ENCODE data around the gene WDR74. TPM values are rescaled to one million over a fixed set of nuclear protein-coding genes. Genes with fewer than 3 reads are reported as not detected.

WDR74 gene
- total RNA-seq, 1 experiment from 2014 or later = 102 TPM

DNA sequence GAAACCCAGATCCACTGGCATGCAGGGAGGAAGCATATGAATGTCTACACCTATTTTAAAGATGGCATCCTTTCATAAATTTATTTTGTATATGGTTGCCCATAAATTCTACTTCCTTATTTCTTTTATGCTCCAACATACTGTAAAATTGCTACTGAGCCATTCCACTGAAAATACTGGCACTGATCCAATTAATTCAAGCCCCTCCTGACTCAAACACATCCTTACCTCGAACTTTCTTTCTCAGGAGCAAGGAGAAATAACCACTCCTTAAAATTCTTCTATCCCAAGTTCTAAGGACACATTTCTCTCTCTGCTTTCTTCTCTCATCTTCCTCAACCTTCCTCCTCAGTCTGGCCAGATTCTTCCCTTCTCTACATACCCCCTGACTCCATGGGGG is 28.6 kb downstream of the WDR74 start:
- no peak for DNase-seq (ENCODE audit: low read depth in 1 of 2, low spot score in 2 of 2)
- no peaks in the 10 kb centered on the region for H3K9me3 ChIP-seq (replicated peaks)
- 0 out of 2 replicates have a peak, but pooled peaks cover under 1% of the 10 kb centered on the region for H3K4me1 ChIP-seq (replicated peaks)
- no peak overlapping the region for H3K4me3 ChIP-seq
- peaks cover 30% of the 10 kb centered on the region for H3K36me3 ChIP-seq
- H3K27ac ChIP-seq = no peak overlapping the region
- no peaks in the 10 kb centered on the region for H3K27me3 ChIP-seq (replicated peaks)

DNA sequence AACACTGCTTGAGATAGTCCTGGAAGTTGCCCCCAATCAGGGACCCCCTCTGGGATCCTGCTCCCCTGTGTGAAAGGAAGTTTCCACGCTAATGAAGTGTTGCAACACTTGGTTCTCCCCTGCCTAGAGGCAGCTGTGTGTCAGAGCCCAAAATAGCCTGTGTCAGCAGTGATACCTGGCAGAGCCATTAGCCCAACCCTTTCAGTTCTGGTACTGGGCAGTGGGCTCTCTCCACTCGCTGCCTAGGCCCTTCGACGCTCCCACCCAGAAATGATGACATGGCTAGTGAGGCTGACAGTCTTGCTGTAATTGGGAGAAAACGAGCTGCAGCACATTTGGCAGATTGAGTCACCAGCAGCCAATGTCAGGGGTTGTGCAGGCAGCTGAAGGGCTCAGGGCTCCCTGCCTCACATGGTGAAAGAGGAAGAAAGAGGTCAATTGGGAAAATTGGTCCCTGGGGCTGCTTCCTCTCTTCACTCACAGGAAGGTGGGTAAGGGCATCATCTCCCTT is 32.7 kb downstream of the WDR74 start:
- DNase-seq (ENCODE audit: low read depth in 1 of 2, low spot score in 2 of 2) = no peak
- H3K27me3 ChIP-seq (replicated peaks) = no peaks in the 10 kb centered on the region
- H3K4me1 ChIP-seq (replicated peaks) = peaks cover 12% of the 10 kb centered on the region
- H3K9me3 ChIP-seq (replicated peaks) = no peaks in the 10 kb centered on the region
- H3K36me3 ChIP-seq = peaks cover 35% of the 10 kb centered on the region
- H3K27ac ChIP-seq = no peak overlapping the region
- no peak overlapping the region for H3K4me3 ChIP-seq

- peaks cover 12% of the 10 kb centered on the region for H3K4me1 ChIP-seq (replicated peaks)
- H3K36me3 ChIP-seq = peaks cover 42% of the 10 kb centered on the region
- peak overlapping the region; percentile 77 for H3K4me3 ChIP-seq
- no peak overlapping the region for H3K27ac ChIP-seq
- no peaks in the 10 kb centered on the region for H3K9me3 ChIP-seq (replicated peaks)
- H3K27me3 ChIP-seq (replicated peaks) = no peaks in the 10 kb centered on the region
- DNase-seq (ENCODE audit: low read depth in 1 of 2, low spot score in 2 of 2) = no peak
Measured at GRCh38 chr11:62805961-62806441, 33.4 kb downstream of the WDR74 start.

GRCh38 chr11:62805076-62805892 is 34.1 kb downstream of the WDR74 start, which contains the start of gene NXF1:
Gene NXF1 (minus strand): TSS chr11:62805440. CDS start chr11:62805356, 84 bp downstream.
- DNase-seq (ENCODE audit: low read depth in 1 of 2, low spot score in 2 of 2) = peak; percentile 97 to 98
- Histone ChIP-seq H3K36me3 (peaks cover 49% of the 10 kb centered on the region), H3K4me1 (replicated peaks) (peaks cover 12% of the 10 kb centered on the region), H3K27ac (peak within 1 kb of the TSS; percentile 61), H3K27me3 (replicated peaks) (no peaks in the 10 kb centered on the region), H3K4me3 (peak within 1 kb of the TSS; percentile 77), H3K9me3 (replicated peaks) (no peaks in the 10 kb centered on the region)

- peaks cover 12% of the 10 kb centered on the region for H3K4me1 ChIP-seq (replicated peaks)
- peak in 1 of 2 experiments; percentile 71 for DNase-seq (ENCODE audit: low read depth in 1 of 2, low spot score in 2 of 2)
- peaks cover 57% of the 10 kb centered on the region for H3K36me3 ChIP-seq
- H3K27ac ChIP-seq = peak overlapping the region; percentile 61
- H3K9me3 ChIP-seq (replicated peaks) = no peaks in the 10 kb centered on the region
- H3K27me3 ChIP-seq (replicated peaks) = no peaks in the 10 kb centered on the region
- H3K4me3 ChIP-seq = peak overlapping the region; percentile 77
Measured at GRCh38 chr11:62804310-62805075, 34.9 kb downstream of the WDR74 start.

GRCh38 chr11:62801071-62801470 is 38.3 kb downstream of the WDR74 start:
- DNase-seq (ENCODE audit: low read depth in 1 of 2, low spot score in 2 of 2) = no peak
- Histone ChIP-seq H3K4me1 (replicated peaks) (peaks cover 12% of the 10 kb centered on the region), H3K9me3 (replicated peaks) (no peaks in the 10 kb centered on the region), H3K27ac (no peak overlapping the region), H3K27me3 (replicated peaks) (no peaks in the 10 kb centered on the region), H3K36me3 (peaks cover 86% of the 10 kb centered on the region), H3K4me3 (no peak overlapping the region)

GRCh38 chr11:62799486-62799885 is 39.9 kb downstream of the WDR74 start:
- Histone ChIP-seq H3K27me3 (replicated peaks) (no peaks in the 10 kb centered on the region), H3K36me3 (peaks cover 98% of the 10 kb centered on the region), H3K4me3 (no peak overlapping the region), H3K4me1 (replicated peaks) (peaks cover 9% of the 10 kb centered on the region), H3K9me3 (replicated peaks) (no peaks in the 10 kb centered on the region), H3K27ac (no peak overlapping the region)
- no peak for DNase-seq (ENCODE audit: low read depth in 1 of 2, low spot score in 2 of 2)

DNA sequence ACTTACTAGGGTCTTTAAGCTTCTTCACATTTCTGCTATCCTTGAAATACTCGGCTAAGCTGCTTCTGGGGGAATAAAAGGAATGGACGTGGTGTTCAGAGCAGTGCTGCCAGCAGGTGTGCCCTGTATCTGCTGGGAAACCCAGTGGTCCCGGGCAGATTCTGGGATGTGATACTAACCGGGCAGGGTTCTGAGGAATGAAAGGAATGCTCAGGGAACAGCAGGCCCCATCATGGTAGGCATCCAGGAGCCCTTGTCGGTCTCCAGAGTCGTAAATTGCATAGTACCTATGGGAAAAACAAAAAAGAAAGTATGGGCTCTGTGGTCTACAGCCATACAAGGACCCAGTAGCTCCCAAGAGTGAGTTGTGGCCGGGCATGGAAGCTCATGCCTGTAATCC is 43.1 kb downstream of the WDR74 start:
- Histone ChIP-seq H3K27me3 (replicated peaks) (no peaks in the 10 kb centered on the region), H3K27ac (no peak overlapping the region), H3K9me3 (replicated peaks) (no peaks in the 10 kb centered on the region), H3K4me3 (no peak overlapping the region), H3K4me1 (replicated peaks) (peaks cover 6% of the 10 kb centered on the region), H3K36me3 (peaks cover 98% of the 10 kb centered on the region)
- DNase-seq (ENCODE audit: low read depth in 1 of 2, low spot score in 2 of 2) = no peak

DNA sequence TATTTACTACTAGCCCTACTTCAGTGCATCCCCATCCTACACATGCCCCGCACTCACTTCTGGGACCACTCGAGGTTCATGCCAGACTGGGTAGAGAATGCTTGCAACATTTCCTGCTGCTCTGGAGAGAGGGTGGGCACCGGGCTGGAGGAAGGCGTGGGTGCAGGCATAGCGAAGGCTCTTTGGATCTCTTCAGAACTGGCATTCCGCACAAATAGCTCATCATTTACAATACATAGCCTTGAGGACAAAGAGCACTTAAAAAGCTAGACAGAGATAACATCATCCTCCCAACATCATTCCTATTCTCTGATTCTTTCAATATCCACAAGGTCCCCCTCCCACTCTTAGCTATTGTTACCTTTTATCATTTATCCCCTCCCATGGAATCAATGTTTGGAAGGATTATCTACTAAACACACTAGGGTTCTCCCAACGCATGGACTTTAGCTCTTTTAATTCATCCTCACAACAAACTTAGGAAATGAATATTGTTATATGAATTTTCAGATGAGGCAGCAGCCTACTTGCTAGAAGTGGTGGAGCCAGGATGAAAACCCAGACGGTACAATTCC is 45.1 kb downstream of the WDR74 start:
- Histone ChIP-seq H3K4me3 (no peak overlapping the region), H3K4me1 (replicated peaks) (peaks cover 10% of the 10 kb centered on the region), H3K27me3 (replicated peaks) (no peaks in the 10 kb centered on the region), H3K36me3 (peaks cover 95% of the 10 kb centered on the region), H3K9me3 (replicated peaks) (no peaks in the 10 kb centered on the region), H3K27ac (no peak overlapping the region)
- no peak for DNase-seq (ENCODE audit: low read depth in 1 of 2, low spot score in 2 of 2)

GRCh38 chr11:62792202-62792575 is 47.2 kb downstream of the WDR74 start:
- no peak for DNase-seq (ENCODE audit: low read depth in 1 of 2, low spot score in 2 of 2)
- H3K36me3 ChIP-seq = peaks cover 95% of the 10 kb centered on the region
- H3K4me3 ChIP-seq = peak overlapping the region; percentile 84
- no peaks in the 10 kb centered on the region for H3K27me3 ChIP-seq (replicated peaks)
- H3K9me3 ChIP-seq (replicated peaks) = no peaks in the 10 kb centered on the region
- peaks cover 18% of the 10 kb centered on the region for H3K4me1 ChIP-seq (replicated peaks)
- H3K27ac ChIP-seq = no peak overlapping the region

- H3K9me3 ChIP-seq (replicated peaks) = 0 out of 2 replicates have a peak, but pooled peaks cover 1% of the 10 kb centered on the region
- H3K36me3 ChIP-seq = peaks cover 95% of the 10 kb centered on the region
- H3K27ac ChIP-seq = peak within 1 kb of the TSS; percentile 56
- peaks cover 21% of the 10 kb centered on the region for H3K4me1 ChIP-seq (replicated peaks)
- H3K4me3 ChIP-seq = peak within 1 kb of the TSS; percentile 84
- peak; percentile 90 to 93 for DNase-seq (ENCODE audit: low read depth in 1 of 2, low spot score in 2 of 2)
- no peaks in the 10 kb centered on the region for H3K27me3 ChIP-seq (replicated peaks)
Measured at GRCh38 chr11:62791501-62792201, 47.7 kb downstream of the WDR74 start, which contains the start of gene TMEM223. Gene TMEM223 (minus strand): TSS chr11:62792006. CDS start chr11:62791994, 12 bp downstream.

DNA sequence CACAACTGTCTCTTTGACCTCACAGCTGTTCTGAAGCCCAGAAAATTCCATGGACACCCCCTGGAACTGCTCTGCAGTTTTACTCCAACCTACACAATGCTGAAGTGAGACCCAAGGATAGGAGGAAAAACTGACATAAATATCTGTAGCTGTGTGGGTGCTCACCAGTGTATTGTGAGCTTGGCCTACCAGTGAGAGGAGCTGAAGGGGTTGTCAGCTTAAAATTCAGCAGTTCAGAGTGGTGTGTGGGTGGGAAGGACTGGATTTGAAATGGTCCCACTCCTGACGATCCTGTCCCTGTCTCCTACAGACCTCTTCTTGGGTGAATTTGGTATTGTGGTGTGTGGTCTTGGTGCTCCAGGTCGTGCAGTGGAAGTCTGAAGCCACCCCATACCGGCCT is 49.8 kb downstream of the WDR74 start:
- peaks cover 89% of the 10 kb centered on the region for H3K36me3 ChIP-seq
- DNase-seq (ENCODE audit: low read depth in 1 of 2, low spot score in 2 of 2) = no peak
- 0 out of 2 replicates have a peak, but pooled peaks cover 2% of the 10 kb centered on the region for H3K9me3 ChIP-seq (replicated peaks)
- H3K27me3 ChIP-seq (replicated peaks) = no peaks in the 10 kb centered on the region
- no peak overlapping the region for H3K27ac ChIP-seq
- no peak overlapping the region for H3K4me3 ChIP-seq
- peaks cover 31% of the 10 kb centered on the region for H3K4me1 ChIP-seq (replicated peaks)

DNA sequence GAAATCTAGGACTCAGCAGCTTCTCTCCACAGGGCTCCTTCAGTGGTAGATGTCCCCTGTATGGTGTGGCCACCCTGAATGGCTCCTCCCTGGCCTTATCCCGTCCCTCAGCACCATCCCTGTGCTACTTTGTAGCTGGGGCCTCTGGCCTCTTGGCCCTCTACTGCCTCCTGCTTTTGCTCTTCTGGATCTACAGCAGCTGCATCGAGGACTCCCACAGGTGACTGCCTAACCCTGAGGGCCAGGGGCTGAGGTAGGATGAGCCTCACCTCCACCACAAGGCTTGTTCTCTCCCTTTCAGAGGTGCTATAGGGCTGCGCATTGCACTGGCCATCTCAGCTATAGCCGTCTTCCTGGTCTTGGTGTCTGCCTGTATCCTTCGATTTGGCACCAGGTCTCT is 50.4 kb downstream of the WDR74 start:
- H3K27me3 ChIP-seq (replicated peaks) = no peaks in the 10 kb centered on the region
- peaks cover 87% of the 10 kb centered on the region for H3K36me3 ChIP-seq
- 0 out of 2 replicates have a peak, but pooled peaks cover 2% of the 10 kb centered on the region for H3K9me3 ChIP-seq (replicated peaks)
- H3K4me1 ChIP-seq (replicated peaks) = peaks cover 31% of the 10 kb centered on the region
- no peak for DNase-seq (ENCODE audit: low read depth in 1 of 2, low spot score in 2 of 2)
- no peak overlapping the region for H3K4me3 ChIP-seq
- no peak overlapping the region for H3K27ac ChIP-seq
